GM12872 (cell line): ENCODE data around the gene RASAL1.

ENCODE experiments used
- TF ChIP-seq, protein P1 (sequence below): IDR thresholded peaks from 3 replicates; pipeline ENCODE4 v1.5.1; 2011; ENCODE audit warnings: low read depth, mild to moderate bottlenecking, low read length, moderate library complexity; ENCODE audit not compliant: insufficient read depth

The RASAL1 gene

DNA sequence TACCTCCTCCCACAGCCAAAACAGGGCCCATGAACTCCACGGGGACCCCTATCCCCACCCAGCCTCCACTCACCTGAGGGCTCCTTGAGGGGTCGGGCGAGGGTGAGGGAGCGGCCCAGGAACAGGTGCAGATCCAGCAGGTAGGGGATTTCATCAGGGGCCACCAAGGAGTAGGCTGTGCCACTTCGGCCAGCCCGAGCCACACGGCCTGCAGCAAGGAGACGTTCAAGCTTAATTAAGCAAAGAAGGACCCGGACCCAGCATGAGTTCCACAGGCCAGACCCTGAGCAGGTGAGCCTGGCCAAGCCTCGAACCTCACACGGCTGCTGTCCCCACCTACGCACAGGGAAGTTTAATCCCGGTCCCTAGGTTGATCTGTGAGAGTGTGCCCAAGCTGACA, 34.1 kb upstream of the RASAL1 start:
- TF ChIP-seq, protein P1, sequence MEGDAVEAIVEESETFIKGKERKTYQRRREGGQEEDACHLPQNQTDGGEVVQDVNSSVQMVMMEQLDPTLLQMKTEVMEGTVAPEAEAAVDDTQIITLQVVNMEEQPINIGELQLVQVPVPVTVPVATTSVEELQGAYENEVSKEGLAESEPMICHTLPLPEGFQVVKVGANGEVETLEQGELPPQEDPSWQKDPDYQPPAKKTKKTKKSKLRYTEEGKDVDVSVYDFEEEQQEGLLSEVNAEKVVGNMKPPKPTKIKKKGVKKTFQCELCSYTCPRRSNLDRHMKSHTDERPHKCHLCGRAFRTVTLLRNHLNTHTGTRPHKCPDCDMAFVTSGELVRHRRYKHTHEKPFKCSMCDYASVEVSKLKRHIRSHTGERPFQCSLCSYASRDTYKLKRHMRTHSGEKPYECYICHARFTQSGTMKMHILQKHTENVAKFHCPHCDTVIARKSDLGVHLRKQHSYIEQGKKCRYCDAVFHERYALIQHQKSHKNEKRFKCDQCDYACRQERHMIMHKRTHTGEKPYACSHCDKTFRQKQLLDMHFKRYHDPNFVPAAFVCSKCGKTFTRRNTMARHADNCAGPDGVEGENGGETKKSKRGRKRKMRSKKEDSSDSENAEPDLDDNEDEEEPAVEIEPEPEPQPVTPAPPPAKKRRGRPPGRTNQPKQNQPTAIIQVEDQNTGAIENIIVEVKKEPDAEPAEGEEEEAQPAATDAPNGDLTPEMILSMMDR: no peak

DNA sequence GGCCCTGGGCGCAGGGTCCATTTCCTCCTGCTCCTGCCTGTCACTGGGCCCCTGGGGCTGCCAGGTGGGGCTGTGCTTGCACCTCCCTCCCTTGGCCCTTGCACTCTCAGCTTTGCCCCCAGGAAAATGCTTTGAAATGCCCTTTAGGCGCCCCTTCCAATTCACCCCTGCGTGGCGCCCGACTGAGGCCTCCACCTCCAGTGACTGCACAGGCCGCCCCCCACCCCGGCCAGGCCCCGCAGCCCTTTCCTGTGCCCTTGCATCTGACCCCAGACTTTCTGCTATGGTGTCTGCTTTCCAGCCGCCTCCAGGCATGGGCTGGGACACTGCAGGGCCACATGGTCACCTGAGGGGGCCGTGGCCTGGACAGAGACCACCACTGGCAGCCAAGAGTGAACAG, 32.3 kb upstream of the RASAL1 start:
- TF ChIP-seq, protein P1: no peak

DNA sequence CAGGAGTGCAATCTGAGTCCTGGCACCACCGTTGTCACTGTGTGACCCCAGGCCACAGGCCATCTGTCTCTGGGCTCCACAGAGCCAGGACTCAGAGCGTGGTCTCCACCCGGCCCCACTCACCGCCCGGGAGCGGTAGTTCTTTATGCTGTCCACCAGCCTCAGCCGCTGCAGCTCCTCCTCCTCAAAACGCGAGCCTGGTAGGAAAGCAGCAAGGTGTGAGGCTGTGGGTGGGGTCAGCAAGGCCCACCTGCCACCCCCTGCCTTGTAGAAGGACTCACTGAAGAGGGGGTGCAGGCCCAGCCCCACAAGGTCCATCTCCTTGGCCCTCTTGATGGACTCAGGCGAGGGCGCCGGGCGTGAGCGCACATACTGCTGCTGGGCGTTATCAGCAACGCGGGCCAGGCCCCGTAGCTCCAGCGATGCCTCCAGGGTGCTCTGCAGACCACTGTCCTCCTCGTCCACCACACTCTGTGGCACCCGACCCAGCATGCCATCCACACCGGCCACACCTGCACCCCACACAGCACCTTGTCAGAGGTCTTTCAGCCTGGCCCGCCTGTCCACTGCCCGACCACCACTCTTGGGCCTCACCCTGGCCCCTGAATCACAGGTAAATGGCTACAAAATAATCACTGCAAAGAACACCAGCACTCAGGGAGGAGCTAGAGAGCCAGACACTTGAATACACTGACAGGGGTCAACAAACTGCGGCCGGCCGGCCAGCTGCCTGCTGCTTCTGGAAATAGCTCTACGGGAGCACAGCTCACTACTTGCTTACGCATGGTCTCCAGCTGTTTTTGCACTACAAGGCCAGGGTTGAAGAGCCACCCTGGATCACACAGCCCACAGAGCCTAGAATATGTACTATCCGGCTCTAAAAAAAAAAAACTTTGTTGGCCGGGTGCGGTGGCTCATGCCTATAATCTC, 30.2 kb upstream of the RASAL1 start:
- TF ChIP-seq, protein P1: no peak

DNA sequence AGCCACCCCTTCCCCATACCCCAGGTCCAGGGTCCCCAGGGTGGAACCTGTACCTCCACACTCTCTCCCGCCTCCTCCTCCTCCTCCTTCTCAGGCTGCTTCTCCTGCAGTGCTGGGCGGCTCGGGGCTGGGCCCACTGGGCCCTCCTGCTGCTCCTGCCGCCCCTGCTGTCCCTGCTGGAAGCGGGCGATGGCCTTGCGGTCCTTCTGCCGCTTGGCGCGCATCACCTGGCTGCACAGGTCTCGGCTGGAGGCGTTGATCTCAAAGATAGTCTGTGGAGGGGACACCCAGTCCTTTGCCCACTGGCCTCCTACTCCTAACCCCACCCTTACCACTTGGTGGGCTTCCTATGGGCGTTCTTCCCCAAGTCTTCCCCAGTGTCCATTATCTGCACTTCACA, 28.5 kb upstream of the RASAL1 start:
- TF ChIP-seq, protein P1: no peak

DNA sequence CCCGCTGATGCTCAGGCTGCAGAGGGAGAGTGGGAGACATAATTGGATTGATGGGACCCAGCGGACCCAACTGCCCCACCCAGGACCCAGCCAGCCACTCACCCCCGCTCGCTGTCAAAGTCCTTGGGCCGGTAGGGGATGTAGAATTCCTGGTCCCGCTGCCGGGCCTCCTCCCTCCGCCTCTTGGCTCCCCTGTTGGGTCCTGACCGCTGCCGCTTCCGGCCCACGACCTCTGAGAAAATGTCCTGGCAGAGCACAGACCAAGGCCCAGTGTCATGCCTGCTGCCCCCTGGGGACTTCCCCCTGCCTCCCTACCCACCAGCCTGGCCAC, 27.4 kb upstream of the RASAL1 start:
- TF ChIP-seq, protein P1: no peak

DNA sequence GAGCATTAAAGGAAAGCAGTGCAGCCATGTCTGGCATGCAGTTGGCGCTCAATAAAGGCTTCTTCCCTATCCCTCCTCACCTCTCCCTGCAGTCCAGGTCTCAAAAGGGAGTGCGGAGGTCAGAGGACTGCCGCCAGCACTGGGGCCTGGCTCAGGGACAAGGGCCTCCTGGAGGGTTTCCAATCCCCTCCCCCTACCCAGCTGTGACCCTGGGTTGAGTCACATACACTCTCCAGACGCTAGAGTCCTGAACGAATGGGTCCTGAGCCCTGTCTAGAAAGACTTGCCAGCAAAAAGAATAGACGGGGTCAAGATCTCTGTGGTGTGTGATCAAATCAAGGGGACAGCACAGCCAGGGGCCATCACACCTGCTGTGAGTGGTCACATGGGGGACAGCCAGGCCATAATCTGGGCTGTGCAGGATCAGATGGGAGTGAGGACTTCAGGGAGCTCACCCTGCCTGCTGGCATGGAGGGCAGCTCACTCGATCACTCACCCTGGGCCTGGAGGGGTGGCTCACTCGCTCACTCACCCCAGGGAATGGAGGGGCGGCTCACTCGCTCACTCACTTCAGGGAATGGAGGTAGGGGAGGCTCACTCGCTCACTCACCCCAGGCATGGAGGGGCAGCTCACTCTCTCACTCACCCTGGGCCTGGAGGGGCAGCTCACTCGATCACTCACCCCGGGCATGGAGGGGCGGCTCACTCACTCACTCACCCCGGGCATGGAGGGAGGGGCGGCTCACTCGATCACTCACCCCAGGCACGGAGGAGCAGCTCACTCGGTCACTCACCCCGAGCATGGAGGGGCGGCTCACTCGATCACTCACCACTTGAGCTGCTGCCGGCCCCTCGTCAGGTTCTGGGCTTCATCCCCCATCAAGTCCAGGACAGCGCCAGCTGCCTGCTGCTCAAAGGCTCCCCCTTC, 26.8 kb upstream of the RASAL1 start:
- TF ChIP-seq, protein P1: no peak

DNA sequence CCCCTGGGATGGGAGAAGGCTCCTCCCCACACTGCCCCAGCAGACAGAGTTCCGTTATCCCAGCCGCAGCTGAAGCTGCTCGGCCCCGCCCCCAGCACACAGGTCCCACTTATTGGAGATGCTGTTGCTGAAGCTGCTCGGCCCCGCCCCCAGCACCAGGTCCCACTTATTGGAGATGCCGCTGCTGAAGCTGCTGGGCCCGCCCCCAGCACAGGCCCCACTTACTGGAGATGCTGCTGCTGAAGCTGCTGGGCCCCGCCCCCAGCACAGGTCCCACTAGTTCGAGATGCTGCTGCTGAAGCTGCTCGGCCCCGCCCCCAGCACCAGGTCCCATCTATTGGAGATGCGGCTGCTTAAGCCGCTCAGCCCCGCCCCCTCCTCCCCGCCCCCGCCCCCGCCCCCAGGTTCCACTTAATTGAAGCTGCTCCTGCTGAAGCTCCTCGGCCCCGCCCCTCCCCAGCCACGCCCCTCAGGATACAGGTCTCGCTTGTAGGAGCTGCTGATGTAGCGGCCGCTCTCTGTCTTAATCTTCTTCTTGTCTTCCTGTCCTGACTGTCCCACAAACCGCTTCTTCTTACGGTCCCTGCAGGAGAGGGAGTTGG, 26.0 kb upstream of the RASAL1 start:
- TF ChIP-seq, protein P1: no peak
